HepG2 (cell line): Measurements from ENCODE around the gene PGC. TPM values are rescaled to one million over a fixed set of nuclear protein-coding genes. Genes with fewer than 3 reads are reported as not detected.

Experiments used
- FOXK1 ChIP-seq: sonication (generic); formaldehyde crosslinking; IDR thresholded peaks from 2 replicates; pipeline ENCODE4 v1.4.0; 2020; ENCODE audit warnings: low read depth, missing genetic modification reagents, borderline replicate concordance
- MBD4 ChIP-seq: IDR thresholded peaks from 2 replicates; pipeline ENCODE4 v1.6.1; 2012; ENCODE audit warnings: low read length, inconsistent platforms, borderline replicate concordance
- NFRKB ChIP-seq: fragments of 450-650 bp; IDR thresholded peaks from 2 replicates; pipeline ENCODE4 v1.6.1; 2017
- RFX1 ChIP-seq: fragments of 450-650 bp; IDR thresholded peaks from 2 replicates; pipeline ENCODE4 v1.6.1; 2017
- TOPORS ChIP-seq: sonication (generic); formaldehyde crosslinking; IDR thresholded peaks from 2 replicates; pipeline ENCODE4 v1.8.0; 2023; ENCODE audit warnings: mild to moderate bottlenecking, missing genetic modification reagents
- ZNF234 ChIP-seq: sonication (generic); formaldehyde crosslinking; conservative IDR thresholded peaks from 2 replicates; pipeline ENCODE4 v1.5.1; 2020; ENCODE audit warnings: mild to moderate bottlenecking, missing genetic modification reagents
- ZNF317 ChIP-seq: sonication (generic); formaldehyde crosslinking; IDR thresholded peaks from 2 replicates; pipeline ENCODE4 v1.5.0; 2020; ENCODE audit warnings: mild to moderate bottlenecking, missing genetic modification reagents
- ZNF468 ChIP-seq: sonication (generic); formaldehyde crosslinking; IDR thresholded peaks from 2 replicates; pipeline ENCODE4 v1.8.0; 2022; ENCODE audit warnings: mild to moderate bottlenecking, moderate library complexity, missing genetic modification reagents
- ZNF510 ChIP-seq: sonication (generic); formaldehyde crosslinking; IDR thresholded peaks from 2 replicates; pipeline ENCODE4 v1.4.0; 2020; ENCODE audit warnings: low read depth, mild to moderate bottlenecking, missing genetic modification reagents
- ZNF589 ChIP-seq: sonication (generic); formaldehyde crosslinking; conservative IDR thresholded peaks from 2 replicates; pipeline ENCODE4 v1.8.0; 2022; ENCODE audit warnings: mild to moderate bottlenecking, moderate library complexity, missing genetic modification reagents
- ZNF598 ChIP-seq: sonication (generic); formaldehyde crosslinking; IDR thresholded peaks from 2 replicates; pipeline ENCODE4 v1.5.1; 2020; ENCODE audit warnings: mild to moderate bottlenecking, missing genetic modification reagents, borderline replicate concordance
- ZNF703 ChIP-seq: sonication (generic); formaldehyde crosslinking; IDR thresholded peaks from 2 replicates; pipeline ENCODE4 v1.5.1; 2020; ENCODE audit warnings: missing genetic modification reagents, mild to moderate bottlenecking, moderate library complexity, borderline replicate concordance
- polyA plus RNA-seq, 8 experiments: library from polyadenylated mRNA; depleted of rRNA in 3 of 8; stranded (reverse) in 7 of 8; unstranded in 1 of 8; fragments of >200 nt; fragmentation: Illumina TruSeq in 4 of 8; extraction: Trizol in 4 of 8; gene quantifications; 2 replicates each; pipeline versions ENCODE4 v1.2.1 to v1.2.3, GENCODE V29; 2011 to 2016; ENCODE audit warnings: low read depth in 4 of 8, missing spikeins in 1 of 8, mixed read lengths in 1 of 8; ENCODE audit not compliant: insufficient read depth in 1 of 8
- total RNA-seq, 5 experiments: library from RNA; depleted of rRNA; stranded (reverse); fragments of >200 nt; fragmentation: Illumina TruSeq; extraction: Trizol; gene quantifications; 2 replicates each; pipeline ENCODE4 v1.2.3, GENCODE V29; 2016; ENCODE audit warnings: low read depth in 1 of 5
- TF ChIP-seq, protein P1 (sequence below): sonication (generic); formaldehyde crosslinking; conservative IDR thresholded peaks from 2 replicates; pipeline ENCODE4 v1.8.0; 2022; ENCODE audit warnings: missing genetic modification reagents
- TF ChIP-seq, protein P2 (sequence below): sonication (generic); formaldehyde crosslinking; IDR thresholded peaks from 2 replicates; pipeline ENCODE4 v1.4.0; 2020; ENCODE audit warnings: missing genetic modification reagents
- TF ChIP-seq, protein P3 (sequence below): IDR thresholded peaks from 2 replicates; pipeline ENCODE4 v1.6.1; 2016; ENCODE audit warnings: missing biosample characterization, missing genetic modification reagents, low read depth

PGC gene
- total and polyA plus RNA-seq, 2 of the 13 experiments (the other 11 are each of a cell fraction or from before 2014, with no cell fraction given): 426 to 502 TPM

DNA sequence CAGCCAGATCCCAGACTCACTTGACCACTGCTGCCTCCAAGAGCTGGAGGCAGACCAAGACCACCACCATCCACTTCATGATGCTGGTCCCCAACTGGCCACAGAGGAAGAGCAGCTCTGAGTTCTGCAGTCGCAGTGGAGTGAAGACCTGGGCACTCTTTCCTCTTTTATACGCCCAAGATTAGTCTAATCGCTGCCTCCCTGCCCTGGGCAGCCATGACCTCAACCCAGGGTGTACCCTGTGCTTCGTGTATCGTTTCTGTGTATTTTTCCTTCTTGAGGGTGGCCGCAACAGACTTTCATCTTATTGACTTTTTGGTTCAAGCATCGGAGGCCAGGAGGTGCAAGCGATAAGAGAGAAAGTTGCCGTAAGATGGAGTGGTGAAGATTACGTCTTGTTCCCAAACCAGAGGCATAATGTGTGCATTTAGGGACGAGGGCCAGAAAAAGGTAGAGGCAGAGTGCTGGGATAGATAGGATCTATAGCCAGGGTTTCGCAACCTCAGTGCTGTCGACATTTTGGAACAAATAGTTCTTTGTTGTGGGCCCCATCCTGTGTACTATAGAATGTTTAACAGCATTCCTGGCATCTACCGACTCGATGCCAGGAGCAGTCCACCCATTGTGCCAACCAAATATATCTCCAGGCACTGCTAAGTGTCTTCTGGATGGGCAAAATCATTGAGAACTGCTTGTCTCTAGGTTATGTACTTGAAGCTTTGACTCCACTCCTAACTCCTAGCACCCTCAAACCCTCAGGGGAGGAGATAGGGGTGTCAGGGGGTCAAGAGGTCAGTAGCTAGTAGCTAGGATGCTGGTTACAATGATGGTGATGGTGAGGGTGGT is at the start of gene PGC (continued):
- TF ChIP-seq, protein P1, sequence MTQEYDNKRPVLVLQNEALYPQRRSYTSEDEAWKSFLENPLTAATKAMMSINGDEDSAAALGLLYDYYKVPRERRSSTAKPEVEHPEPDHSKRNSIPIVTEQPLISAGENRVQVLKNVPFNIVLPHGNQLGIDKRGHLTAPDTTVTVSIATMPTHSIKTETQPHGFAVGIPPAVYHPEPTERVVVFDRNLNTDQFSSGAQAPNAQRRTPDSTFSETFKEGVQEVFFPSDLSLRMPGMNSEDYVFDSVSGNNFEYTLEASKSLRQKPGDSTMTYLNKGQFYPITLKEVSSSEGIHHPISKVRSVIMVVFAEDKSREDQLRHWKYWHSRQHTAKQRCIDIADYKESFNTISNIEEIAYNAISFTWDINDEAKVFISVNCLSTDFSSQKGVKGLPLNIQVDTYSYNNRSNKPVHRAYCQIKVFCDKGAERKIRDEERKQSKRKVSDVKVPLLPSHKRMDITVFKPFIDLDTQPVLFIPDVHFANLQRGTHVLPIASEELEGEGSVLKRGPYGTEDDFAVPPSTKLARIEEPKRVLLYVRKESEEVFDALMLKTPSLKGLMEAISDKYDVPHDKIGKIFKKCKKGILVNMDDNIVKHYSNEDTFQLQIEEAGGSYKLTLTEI (CRISPR knock-in tag): no peak
- TF ChIP-seq MBD4 (no peak), RFX1 (no peak), ZNF703 (no peak), NFRKB (no peak), ZNF317 (CRISPR knock-in tag) (peak; percentile 69), ZNF234 (CRISPR knock-in tag) (no peak), ZNF589 (CRISPR knock-in tag) (0 out of 2 replicates have a peak, but pooled peaks have one; percentile 30), FOXK1 (CRISPR knock-in tag) (peak; percentile 61; the same call in 1 of the 2 replicates), ZNF598 (peak; percentile 43; the same call in 1 of the 2 replicates), ZNF468 (CRISPR knock-in tag) (no peak), ZNF510 (CRISPR knock-in tag) (no peak), TOPORS (peak; percentile 62; the same call in 1 of the 2 replicates)
- TF ChIP-seq, protein P2, sequence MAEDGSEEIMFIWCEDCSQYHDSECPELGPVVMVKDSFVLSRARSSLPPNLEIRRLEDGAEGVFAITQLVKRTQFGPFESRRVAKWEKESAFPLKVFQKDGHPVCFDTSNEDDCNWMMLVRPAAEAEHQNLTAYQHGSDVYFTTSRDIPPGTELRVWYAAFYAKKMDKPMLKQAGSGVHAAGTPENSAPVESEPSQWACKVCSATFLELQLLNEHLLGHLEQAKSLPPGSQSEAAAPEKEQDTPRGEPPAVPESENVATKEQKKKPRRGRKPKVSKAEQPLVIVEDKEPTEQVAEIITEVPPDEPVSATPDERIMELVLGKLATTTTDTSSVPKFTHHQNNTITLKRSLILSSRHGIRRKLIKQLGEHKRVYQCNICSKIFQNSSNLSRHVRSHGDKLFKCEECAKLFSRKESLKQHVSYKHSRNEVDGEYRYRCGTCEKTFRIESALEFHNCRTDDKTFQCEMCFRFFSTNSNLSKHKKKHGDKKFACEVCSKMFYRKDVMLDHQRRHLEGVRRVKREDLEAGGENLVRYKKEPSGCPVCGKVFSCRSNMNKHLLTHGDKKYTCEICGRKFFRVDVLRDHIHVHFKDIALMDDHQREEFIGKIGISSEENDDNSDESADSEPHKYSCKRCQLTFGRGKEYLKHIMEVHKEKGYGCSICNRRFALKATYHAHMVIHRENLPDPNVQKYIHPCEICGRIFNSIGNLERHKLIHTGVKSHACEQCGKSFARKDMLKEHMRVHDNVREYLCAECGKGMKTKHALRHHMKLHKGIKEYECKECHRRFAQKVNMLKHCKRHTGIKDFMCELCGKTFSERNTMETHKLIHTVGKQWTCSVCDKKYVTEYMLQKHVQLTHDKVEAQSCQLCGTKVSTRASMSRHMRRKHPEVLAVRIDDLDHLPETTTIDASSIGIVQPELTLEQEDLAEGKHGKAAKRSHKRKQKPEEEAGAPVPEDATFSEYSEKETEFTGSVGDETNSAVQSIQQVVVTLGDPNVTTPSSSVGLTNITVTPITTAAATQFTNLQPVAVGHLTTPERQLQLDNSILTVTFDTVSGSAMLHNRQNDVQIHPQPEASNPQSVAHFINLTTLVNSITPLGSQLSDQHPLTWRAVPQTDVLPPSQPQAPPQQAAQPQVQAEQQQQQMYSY: peak; percentile 33; the same call in 1 of the 2 replicates
- TF ChIP-seq, protein P3, sequence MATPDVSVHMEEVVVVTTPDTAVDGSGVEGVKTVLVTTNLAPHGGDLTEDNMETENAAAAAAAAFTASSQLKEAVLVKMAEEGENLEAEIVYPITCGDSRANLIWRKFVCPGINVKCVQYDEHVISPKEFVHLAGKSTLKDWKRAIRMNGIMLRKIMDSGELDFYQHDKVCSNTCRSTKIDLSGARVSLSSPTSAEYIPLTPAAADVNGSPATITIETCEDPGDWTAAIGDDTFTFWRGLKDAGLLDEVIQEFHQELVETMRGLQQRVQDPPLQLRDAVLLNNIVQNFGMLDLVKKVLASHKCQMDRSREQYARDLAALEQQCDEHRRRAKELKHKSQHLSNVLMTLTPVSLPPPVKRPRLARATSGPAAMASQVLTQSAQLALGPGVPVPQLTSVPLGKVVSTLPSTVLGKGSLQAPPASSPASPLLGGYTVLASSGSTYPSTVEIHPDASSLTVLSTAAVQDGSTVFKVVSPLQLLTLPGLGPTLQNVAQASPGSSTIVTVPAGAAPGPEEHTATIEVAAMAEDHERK: no peak
